ENCODE results near the gene MS4A3. TPM values are rescaled to one million over a fixed set of nuclear protein-coding genes. Genes with fewer than 3 reads are reported as not detected.

Gene MS4A3
- total RNA-seq, 2 experiments from 2014 or later = not detected

GRCh38 chr11:60080535-60080934 is 24.1 kb downstream of the MS4A3 start:
- Histone ChIP-seq H3K4me2 (ENCODE audit: low read length) (no peak overlapping the region), H3K4me1 (ENCODE audit: insufficient read depth, low read length, poor library complexity, severe bottlenecking) (no peaks in the 10 kb centered on the region), H2AFZ (ENCODE audit: low read length) (no peak overlapping the region), H3K27ac (ENCODE audit: low read depth, low read length, poor library complexity, severe bottlenecking) (no peak overlapping the region), H3K4me3 (ENCODE audit: low read depth, low read length, poor library complexity, severe bottlenecking) (no peak overlapping the region), H3K9me2 (ENCODE audit: insufficient read depth, low read length) (no peaks in the 10 kb centered on the region), H4K20me1 (ENCODE audit: insufficient read depth, low read length) (no peaks in the 10 kb centered on the region), H3K36me3 (ENCODE audit: insufficient read depth, low read length) (no peaks in the 10 kb centered on the region), H3K79me2 (ENCODE audit: insufficient read depth, low read depth, low read length) (no peaks in the 10 kb centered on the region), H3K9me3 (ENCODE audit: low read length) (no peaks in the 10 kb centered on the region)
- no TSS peak for BruUV-seq (replicated peaks)
- ChIA-PET CTCF (ENCODE audit: unreplicated experiment) (no interaction called here), POLR2A (no interaction called here)
- no peak for TF ChIP-seq CTCF (conservative IDR thresholded peaks at IDR 0.05; ENCODE audit: low read length)
- TF ChIP-seq EZH2phosphoT487 (IDR thresholded peaks at IDR 0.05; ENCODE audit: borderline replicate concordance, low read depth, low read length) = no peak
- no peak for DNase-seq (ENCODE audit: low spot score)
- intact Hi-C loops (cut with micrococcal nuclease; ENCODE audit: unreplicated experiment) = no loop called here

- CTCF ChIA-PET (ENCODE audit: unreplicated experiment) = no interaction called here
- no peak overlapping the region for H3K27ac ChIP-seq (ENCODE audit: low read depth, low read length, poor library complexity, severe bottlenecking)
- no peak for TF ChIP-seq EZH2phosphoT487 (IDR thresholded peaks at IDR 0.05; ENCODE audit: borderline replicate concordance, low read depth, low read length)
- TF ChIP-seq CTCF (conservative IDR thresholded peaks at IDR 0.05; ENCODE audit: low read length) = no peak
- POLR2A ChIA-PET = no interaction called here
- no peak for DNase-seq (ENCODE audit: low spot score)
- H3K4me3 ChIP-seq (ENCODE audit: low read depth, low read length, poor library complexity, severe bottlenecking) = no peak overlapping the region
- H3K9me2 ChIP-seq (ENCODE audit: insufficient read depth, low read length) = no peaks in the 10 kb centered on the region
- intact Hi-C loops (cut with micrococcal nuclease; ENCODE audit: unreplicated experiment) = no loop called here
- no peaks in the 10 kb centered on the region for H4K20me1 ChIP-seq (ENCODE audit: insufficient read depth, low read length)
- no peaks in the 10 kb centered on the region for H3K4me1 ChIP-seq (ENCODE audit: insufficient read depth, low read length, poor library complexity, severe bottlenecking)
- no peaks in the 10 kb centered on the region for H3K9me3 ChIP-seq (ENCODE audit: low read length)
- no peaks in the 10 kb centered on the region for H3K79me2 ChIP-seq (ENCODE audit: insufficient read depth, low read depth, low read length)
- no TSS peak for BruUV-seq (replicated peaks)
- H3K36me3 ChIP-seq (ENCODE audit: insufficient read depth, low read length) = no peaks in the 10 kb centered on the region
- H3K4me2 ChIP-seq (ENCODE audit: low read length) = no peak overlapping the region
- no peak overlapping the region for H2AFZ ChIP-seq (ENCODE audit: low read length)
Observed at GRCh38 chr11:60084631-60085273, 28.3 kb downstream of the MS4A3 start.

GRCh38 chr11:60085909-60086308 is 29.4 kb downstream of the MS4A3 start:
- CTCF ChIA-PET (ENCODE audit: unreplicated experiment) = no interaction called here
- TF ChIP-seq CTCF (conservative IDR thresholded peaks at IDR 0.05; ENCODE audit: low read length) (no peak), EZH2phosphoT487 (IDR thresholded peaks at IDR 0.05; ENCODE audit: borderline replicate concordance, low read depth, low read length) (no peak)
- Histone ChIP-seq H3K79me2 (ENCODE audit: insufficient read depth, low read depth, low read length) (no peaks in the 10 kb centered on the region), H3K36me3 (ENCODE audit: insufficient read depth, low read length) (no peaks in the 10 kb centered on the region), H4K20me1 (ENCODE audit: insufficient read depth, low read length) (no peaks in the 10 kb centered on the region), H3K4me2 (ENCODE audit: low read length) (no peak overlapping the region), H3K9me2 (ENCODE audit: insufficient read depth, low read length) (no peaks in the 10 kb centered on the region), H3K27ac (ENCODE audit: low read depth, low read length, poor library complexity, severe bottlenecking) (no peak overlapping the region), H2AFZ (ENCODE audit: low read length) (no peak overlapping the region), H3K4me3 (ENCODE audit: low read depth, low read length, poor library complexity, severe bottlenecking) (no peak overlapping the region), H3K9me3 (ENCODE audit: low read length) (no peaks in the 10 kb centered on the region), H3K4me1 (ENCODE audit: insufficient read depth, low read length, poor library complexity, severe bottlenecking) (no peaks in the 10 kb centered on the region)
- POLR2A ChIA-PET = no interaction called here
- DNase-seq (ENCODE audit: low spot score) = no peak
- BruUV-seq (replicated peaks) = no TSS peak
- intact Hi-C loops (cut with micrococcal nuclease; ENCODE audit: unreplicated experiment) = no loop called here
